Measurements from ENCODE around the gene NAA40.

Gene NAA40

DNA sequence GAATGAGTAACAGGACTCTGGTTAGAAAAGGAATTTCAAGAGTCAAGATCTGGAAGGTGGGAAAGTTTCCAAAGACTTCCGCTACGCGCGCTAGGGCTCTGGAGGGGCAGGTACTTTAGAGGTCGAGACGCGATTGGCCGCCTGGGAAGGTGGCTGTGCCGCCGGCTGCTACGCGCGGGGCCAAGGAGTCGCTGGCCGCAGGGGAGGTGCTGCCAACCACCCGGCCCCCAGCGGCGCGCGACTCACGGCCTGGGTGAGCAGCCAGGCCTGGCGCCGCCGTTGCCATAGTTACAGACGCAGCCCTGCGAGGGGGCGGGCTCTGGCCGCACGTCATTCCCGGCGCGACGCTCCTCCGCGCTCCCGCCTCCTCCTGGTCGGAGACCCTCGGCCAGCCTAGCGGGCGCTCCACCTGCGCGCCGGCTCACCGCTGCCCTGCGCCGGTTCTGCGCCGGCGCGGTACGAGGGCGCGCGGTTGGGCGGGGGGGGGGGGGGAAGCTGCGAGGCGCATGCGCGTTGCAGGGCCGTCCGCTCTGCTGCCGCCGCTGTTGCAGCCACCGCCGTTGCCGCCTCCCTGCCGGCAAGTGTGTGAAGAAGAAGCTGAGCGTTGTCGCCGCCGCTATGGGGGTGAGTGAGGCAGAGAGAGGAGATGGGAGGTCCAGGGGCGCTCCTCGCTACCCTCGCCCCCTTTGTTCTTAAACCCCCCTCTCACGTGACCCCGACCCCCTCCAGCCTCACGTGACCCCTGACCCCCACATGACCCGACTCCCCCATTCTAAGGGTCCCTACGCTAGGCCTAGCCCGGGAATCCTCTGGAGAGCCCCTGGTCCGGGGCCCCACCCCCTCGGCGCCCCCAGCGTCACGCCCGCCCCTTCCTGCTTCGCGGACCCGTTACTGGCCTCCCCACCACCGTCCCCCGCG is at the start of gene NAA40:
NAA40 (plus strand) TSS at position 524 of the 918 bp plus-strand sequence; CDS start at position 619, 95 bp downstream.
- DNase-seq (ENCODE audit: low read depth in 4 of 4, low spot score in 1 of 4), result peak; percentile 84 to 92 (median 87)

GRCh38 chr11:63889344-63889743 is 49.5 kb upstream of the NAA40 start:
- no peak for DNase-seq (ENCODE audit: low read depth in 4 of 4, low spot score in 1 of 4)

DNA sequence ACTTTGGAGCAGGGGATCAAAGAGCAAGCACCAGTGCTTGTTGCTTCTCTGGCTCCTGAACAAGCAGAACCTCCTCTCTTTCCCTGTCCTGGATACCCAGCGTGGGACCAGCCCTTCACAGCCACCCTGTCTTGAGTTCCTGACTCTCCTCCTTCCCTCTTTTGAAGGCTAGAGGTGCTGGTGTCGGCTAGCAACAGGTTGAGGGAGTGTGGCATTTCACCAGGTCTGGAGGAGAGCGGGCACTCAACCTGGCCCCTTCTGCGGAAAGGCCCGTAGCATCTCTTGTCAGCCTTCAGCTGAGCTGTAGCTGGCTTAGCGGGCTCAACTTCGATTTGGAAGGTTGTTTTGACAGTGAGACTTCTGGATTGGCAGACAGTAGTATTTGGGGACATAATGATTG is 48.4 kb upstream of the NAA40 start:
- no peak for DNase-seq (ENCODE audit: low read depth in 4 of 4, low spot score in 1 of 4)

- no peak for DNase-seq (ENCODE audit: low read depth in 4 of 4, low spot score in 1 of 4)
These were observed 46.6 kb upstream of the NAA40 start for GRCh38 chr11:63892228-63892627.

GRCh38 chr11:63893355-63893754 is 45.4 kb upstream of the NAA40 start:
- DNase-seq (ENCODE audit: low read depth in 4 of 4, low spot score in 1 of 4), result no peak

GRCh38 chr11:63896071-63896470 is 42.7 kb upstream of the NAA40 start:
- no peak for DNase-seq (ENCODE audit: low read depth in 4 of 4, low spot score in 1 of 4)

DNA sequence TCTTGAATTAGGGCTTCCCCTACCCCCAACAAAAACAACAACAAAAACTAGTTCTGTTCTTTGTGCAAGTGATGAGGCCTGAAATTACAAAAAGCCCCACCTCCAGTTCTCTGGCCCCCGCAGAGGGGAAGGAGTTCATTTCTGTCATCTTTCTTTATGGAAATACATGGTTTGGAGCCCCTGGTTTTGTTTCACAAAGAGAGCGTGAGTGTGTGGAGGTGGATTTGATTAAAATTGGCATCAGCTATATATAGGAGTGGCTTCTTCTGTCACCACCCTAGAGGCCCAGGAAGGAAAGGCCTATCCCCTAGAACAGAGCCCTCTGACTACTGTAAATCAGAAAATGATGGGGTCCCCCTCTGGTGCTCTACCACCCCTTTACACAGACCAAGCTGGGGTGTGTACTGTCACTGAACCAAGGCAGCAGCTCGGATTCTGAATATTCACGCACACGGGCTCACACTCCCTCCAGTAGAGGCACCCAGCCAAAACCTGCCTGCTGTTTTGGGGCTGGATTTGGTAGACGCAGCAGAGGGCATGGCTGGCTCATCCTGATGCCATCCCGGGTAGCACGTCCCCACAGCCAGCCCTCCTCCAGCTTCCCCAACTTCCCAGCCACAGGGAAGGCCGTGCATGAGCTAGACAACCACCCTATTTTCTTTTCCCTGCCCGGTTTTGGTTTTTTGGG is 41.2 kb upstream of the NAA40 start:
- DNase-seq (ENCODE audit: low read depth in 4 of 4, low spot score in 1 of 4), result no peak

DNA sequence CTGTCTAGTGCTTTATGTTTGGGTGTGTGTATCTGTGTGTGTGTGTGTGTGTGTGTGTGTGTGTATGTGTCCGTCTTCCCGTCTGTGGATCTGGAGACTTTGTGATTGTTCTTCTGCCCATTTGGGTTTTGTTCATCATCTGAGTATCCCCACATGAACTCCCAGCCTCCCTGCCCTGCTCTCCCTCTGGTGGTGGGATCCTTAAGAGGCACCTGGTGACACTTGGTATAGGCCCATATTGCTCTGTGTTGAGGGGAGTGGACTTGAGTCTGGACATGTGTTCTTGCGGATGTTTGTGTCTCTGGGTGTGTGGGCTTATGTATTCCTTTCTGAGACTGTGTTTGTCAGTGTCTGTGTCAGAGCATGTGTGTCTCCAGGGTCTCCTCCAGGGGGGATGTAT is 37.1 kb upstream of the NAA40 start:
- DNase-seq (ENCODE audit: low read depth in 4 of 4, low spot score in 1 of 4), result no peak

DNA sequence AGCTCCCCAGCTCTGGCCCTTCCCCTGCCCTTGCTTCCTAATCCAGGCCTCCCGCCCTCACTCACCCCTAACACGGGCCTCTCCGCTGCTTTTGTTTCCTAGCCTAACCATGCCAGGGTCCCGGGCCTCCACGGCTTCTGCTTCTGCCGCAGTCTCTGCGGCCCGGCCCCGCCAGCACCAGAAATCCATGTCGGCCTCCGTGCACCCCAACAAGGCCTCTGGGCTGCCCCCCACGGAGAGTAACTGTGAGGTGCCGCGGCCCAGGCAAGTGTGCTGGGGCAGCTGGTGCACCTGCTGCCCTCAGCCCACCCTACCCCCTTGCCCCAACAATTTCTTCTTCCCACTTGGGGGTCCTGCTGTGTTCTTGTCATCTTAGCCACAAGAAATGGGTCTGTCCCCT is 34.9 kb upstream of the NAA40 start:
- DNase-seq (ENCODE audit: low read depth in 4 of 4, low spot score in 1 of 4), result no peak

GRCh38 chr11:63904743-63905142 is 34.1 kb upstream of the NAA40 start:
- no peak for DNase-seq (ENCODE audit: low read depth in 4 of 4, low spot score in 1 of 4)

DNA sequence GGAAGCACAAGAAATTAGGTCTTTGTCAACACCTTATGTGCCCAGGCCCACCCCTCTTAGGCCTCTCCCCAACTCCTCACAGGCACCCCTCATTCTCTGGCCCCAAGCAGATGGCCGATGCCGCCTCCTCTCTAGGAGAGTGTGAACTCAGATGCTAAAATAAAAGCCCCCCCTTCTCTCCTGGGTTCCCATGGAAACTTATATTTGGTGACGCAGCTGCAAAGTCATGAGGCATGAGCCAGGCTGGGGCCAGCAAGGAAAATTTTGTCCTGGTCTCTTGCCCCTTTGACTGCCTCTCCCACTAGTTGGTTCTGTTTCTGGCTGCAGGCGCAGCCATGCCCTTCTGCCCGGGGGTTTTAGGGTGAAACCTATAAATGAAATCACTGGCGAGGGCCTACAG is 33.6 kb upstream of the NAA40 start:
- DNase-seq (ENCODE audit: low read depth in 4 of 4, low spot score in 1 of 4), result no peak

DNA sequence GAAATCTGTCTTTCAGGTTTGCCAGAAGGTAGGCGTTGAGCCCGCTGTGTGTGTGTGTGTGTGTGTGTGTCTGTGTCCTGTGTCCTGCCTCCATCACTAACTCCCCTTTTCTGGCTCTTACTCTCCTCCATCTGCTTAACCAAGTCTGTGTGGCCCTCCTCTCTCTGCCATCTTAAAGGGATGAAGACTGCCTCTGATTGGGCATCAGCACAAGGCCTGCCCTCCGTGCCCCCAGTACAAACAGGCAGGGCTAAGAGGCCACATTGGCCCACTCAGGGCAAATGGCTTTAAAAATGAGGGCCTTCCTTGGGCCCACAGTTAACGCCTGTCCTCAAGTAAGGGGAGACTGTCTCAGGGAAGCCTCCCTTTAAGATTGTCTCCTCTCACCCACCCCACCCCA is 32.7 kb upstream of the NAA40 start:
- no peak for DNase-seq (ENCODE audit: low read depth in 4 of 4, low spot score in 1 of 4)

DNA sequence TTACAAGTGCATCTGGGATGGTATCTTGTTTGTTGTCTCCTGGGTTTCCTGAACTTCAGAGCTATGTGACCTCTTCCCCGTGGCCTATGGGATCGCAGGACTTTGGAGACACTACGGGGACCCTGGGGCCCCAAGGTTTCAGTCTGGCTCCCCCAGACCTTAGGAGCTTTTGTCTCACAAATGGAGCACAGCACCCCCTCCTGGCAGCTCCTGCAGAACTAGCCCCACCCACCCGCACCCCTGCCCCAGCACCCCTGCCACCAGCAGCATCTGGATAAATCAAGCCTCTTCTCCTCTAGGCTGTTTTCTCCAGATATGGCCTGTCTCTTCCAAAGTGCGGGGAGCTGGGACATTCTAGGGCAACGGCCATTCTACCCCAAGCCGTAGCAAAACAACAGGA is 32.2 kb upstream of the NAA40 start:
- peak in 3 of 4 experiments; percentile 34 to 38 (median 36) for DNase-seq (ENCODE audit: low read depth in 4 of 4, low spot score in 1 of 4)

- DNase-seq (ENCODE audit: low read depth in 4 of 4, low spot score in 1 of 4), result no peak
These were observed 31.7 kb upstream of the NAA40 start for GRCh38 chr11:63907063-63907462.

GRCh38 chr11:63907808-63908530 is 30.8 kb upstream of the NAA40 start:
- DNase-seq (ENCODE audit: low read depth in 4 of 4, low spot score in 1 of 4), result no peak

- DNase-seq (ENCODE audit: low read depth in 4 of 4, low spot score in 1 of 4), result no peak
These were observed 30.0 kb upstream of the NAA40 start for GRCh38 chr11:63908631-63909401.

DNA sequence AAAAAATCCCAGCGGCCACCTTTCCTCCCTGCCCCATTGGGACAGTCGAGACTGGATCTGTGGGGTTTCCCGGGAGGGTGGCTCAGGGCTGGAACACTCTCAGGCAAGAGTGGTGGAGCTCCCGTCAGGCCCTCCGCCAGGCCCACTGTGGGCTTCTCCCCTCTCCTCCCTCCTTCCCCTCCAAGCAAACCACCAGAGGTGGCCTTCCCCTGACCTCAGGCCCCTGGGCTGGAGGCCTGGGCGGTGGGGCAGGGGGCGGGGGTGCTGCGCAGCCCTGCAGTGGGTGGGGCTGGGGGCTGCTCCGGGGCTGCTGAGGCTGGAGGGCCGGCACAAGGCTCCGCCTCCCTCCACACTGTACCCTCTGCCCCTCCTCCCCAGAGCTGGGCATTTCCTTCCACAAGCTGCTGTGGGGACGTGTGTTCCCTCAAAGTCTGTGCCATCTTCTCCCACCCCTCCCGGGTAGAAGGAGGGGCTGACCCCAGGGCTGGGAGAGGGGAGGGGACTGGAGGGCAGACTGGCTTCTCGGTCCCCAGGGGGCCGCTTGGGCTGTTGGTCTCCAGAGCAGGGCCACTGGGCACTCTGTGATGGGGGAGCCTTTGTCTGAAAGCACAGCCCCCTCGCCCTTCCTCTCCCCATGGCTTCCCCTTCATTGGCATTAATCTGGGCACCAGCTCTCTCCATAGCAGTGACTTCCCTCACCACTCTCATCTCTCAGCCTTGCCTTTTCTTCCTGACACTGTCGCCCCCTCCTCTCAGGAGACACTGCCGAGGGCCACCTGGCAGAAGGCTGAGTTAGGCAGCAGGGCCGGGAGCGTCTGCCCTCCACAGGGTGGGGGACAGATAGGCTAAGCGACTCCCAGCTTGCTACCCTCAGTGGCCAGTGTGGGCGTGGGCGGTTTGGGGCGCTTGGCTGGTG is 29.0 kb upstream of the NAA40 start:
- DNase-seq (ENCODE audit: low read depth in 4 of 4, low spot score in 1 of 4), result no peak

DNA sequence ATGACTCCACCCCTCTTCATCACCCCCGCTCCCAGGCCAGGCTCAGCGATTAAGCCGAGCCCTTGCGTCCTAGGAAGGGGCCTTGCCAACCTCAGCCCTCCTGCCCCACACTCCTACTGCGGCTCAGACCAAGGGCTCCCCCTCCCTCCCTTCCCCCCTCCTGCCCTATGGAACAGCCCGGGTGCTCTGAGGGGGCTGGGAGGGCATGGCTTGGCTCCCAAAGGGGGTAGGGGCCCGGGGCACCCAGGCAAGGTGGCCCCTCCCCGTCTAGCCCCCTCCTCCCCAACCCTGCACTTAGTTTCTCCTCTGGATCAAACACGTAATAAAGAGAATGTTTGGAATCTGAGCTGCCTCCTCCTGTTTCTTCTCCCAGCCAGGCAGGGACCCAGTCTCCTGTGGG is 28.1 kb upstream of the NAA40 start:
- no peak for DNase-seq (ENCODE audit: low read depth in 4 of 4, low spot score in 1 of 4)

DNA sequence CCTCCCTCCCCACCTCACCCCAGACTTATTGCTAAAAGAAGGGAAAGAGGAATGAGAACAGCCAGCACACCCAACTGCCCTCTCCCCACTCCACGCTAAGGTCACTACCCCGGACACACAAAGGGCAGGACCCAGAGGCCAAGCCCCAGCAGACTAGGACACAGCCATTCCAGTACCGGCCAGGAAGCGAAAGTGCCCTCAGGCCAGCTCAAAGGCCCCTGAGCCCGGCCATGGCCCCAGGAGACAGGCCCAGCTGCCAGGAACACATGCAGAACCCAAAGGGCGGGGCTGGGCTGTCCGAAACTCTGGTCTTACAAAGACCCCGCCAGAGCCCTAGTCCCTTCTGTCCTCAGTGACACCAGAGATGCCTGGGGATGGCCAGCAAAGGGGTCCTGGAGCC is 27.4 kb upstream of the NAA40 start:
- no peak for DNase-seq (ENCODE audit: low read depth in 4 of 4, low spot score in 1 of 4)

- DNase-seq (ENCODE audit: low read depth in 4 of 4, low spot score in 1 of 4), result no peak
These were observed 26.9 kb upstream of the NAA40 start for GRCh38 chr11:63911876-63912275.

All from stimulated activated CD4-positive, alpha-beta T cell treated with anti-CD3 and anti-CD28 coated beads, Interleukin-1b, Interleukin-23, amount 100 ng/mL, for 24 hours (primary cell).